GM12801 (cell line): Measurements from ENCODE around the gene FAM200B.

Source experiments
- CTCF ChIP-seq: IDR thresholded peaks from one replicate; pipeline ENCODE4 v1.5.1; 2011; ENCODE audit warnings: control low read depth; ENCODE audit not compliant: insufficient read length; ENCODE audit errors: extremely low read depth

Gene FAM200B

GRCh38 chr4:15672101-15672500 lies 9.5 kb upstream of the FAM200B start:
- no peak for TF ChIP-seq CTCF

DNA sequence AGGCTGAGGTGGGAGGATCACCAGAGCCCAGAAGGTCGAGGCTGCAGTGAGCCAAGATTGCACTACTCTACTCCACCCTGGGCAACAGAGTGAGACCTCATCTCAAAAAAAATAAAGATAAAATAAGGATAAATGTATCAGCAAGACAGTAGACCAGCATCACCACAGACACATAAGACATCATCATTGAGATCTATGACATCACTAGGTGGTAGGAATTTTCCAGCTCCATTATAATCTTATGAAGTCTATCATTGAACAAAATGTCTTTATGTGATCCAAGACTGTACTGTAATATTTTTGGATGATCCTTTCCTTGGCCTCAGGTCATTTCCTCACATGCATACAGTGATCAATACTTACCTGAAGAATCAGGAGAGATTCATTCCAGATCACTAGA lies 8.3 kb upstream of the FAM200B start:
- no peak for TF ChIP-seq CTCF

DNA sequence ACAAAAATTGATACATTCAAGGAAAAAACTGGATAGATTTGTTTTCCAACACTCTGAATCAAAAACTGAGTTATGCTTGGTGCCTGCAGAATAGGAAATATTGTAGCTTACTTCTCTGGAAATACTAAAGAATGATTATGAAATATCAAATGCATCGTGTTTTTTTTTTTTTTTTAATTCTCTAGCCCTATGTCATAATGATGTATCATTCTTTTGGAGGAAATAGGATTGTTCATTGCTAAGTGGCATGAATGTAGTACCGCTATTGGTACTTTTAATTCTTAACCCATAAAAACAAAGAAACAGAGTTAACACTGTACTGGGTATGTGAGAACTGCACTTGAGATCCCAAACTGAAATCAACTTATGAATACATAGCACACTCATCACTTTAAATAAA lies 7.6 kb upstream of the FAM200B start:
- TF ChIP-seq CTCF, result no peak

- no peak for TF ChIP-seq CTCF
These were observed 6.7 kb upstream of the FAM200B start for GRCh38 chr4:15674926-15675325.

GRCh38 chr4:15675356-15675755 lies 6.3 kb upstream of the FAM200B start:
- TF ChIP-seq CTCF, result no peak

DNA sequence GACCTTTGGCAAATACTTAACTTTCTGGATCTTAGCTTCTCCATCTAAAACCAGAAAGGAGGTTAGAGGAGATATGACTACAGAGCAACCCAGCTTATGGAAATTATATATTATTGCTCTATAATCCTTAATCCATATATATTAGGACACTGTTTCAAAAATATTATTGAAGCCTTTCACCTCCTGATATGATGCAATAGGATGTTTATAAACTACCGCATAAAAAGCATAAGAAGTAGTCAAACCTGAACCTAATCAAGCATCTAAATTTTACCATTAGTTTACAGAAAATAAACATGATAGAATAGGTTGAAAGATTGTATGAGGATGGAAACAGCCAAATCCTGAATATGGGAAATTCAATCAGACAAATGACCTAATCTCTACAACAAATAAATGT lies 5.6 kb upstream of the FAM200B start:
- TF ChIP-seq CTCF, result no peak

GRCh38 chr4:15676899-15677298 lies 4.7 kb upstream of the FAM200B start:
- no peak for TF ChIP-seq CTCF

DNA sequence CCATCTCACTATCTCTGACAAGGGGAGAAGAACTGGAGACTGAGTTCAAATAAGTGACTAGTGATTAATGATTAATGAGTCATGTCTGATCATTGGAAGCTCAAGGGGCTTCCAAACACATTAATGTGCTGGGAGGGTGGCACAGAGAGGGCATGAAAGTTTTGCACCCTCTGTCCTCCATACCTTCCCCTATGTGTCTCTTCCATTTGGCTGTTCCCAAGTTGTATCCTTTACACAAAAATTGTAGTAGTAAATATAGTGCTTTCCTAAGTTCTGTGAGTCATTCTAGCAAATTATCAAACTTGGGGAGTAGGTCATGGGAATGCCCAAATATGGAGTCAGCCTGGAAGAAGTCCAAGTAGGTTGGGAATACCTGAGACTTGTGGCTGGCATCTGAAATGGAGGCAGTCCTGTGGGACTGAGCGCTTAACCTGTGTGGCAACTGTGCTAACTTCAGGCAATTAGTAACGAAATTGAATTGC lies 4.1 kb upstream of the FAM200B start:
- TF ChIP-seq CTCF, result no peak
